ENCODE measurements around the gene SRC. TPM values are rescaled to one million over a fixed set of nuclear protein-coding genes. Genes with fewer than 3 reads are reported as not detected.
"Not testable (repeated sequence)": the region's sequence is repeated elsewhere in the genome, so short reads cannot be mapped to it uniquely, and the experiment has no call there.

The SRC gene
- polyA plus RNA-seq, 1 experiment: 13.9 TPM

- no peak for DNase-seq (ENCODE audit: low read depth, low spot score)
- CTCF ChIA-PET: no interaction called here
- TF ChIP-seq, protein P1, sequence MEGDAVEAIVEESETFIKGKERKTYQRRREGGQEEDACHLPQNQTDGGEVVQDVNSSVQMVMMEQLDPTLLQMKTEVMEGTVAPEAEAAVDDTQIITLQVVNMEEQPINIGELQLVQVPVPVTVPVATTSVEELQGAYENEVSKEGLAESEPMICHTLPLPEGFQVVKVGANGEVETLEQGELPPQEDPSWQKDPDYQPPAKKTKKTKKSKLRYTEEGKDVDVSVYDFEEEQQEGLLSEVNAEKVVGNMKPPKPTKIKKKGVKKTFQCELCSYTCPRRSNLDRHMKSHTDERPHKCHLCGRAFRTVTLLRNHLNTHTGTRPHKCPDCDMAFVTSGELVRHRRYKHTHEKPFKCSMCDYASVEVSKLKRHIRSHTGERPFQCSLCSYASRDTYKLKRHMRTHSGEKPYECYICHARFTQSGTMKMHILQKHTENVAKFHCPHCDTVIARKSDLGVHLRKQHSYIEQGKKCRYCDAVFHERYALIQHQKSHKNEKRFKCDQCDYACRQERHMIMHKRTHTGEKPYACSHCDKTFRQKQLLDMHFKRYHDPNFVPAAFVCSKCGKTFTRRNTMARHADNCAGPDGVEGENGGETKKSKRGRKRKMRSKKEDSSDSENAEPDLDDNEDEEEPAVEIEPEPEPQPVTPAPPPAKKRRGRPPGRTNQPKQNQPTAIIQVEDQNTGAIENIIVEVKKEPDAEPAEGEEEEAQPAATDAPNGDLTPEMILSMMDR (IDR thresholded peaks at IDR 0.05; ENCODE audit: low read depth, low read length): no peak
- Histone ChIP-seq H3K4me3 (ENCODE audit: low read depth, low read length) (no peak overlapping the region), H3K9me3 (ENCODE audit: control insufficient read depth, insufficient read depth, low read length) (no peaks in the 10 kb centered on the region), H3K27ac (ENCODE audit: low read depth, low read length) (no peak overlapping the region), H3K27me3 (ENCODE audit: control insufficient read depth, insufficient read depth, low read length) (no peaks in the 10 kb centered on the region)
- POLR2A ChIA-PET: no interaction called here
Observed at GRCh38 chr20:37364013-37364926, 18.3 kb downstream of the SRC start.

GRCh38 chr20:37364927-37365272, 19.0 kb downstream of the SRC start:
- Histone ChIP-seq H3K27ac (ENCODE audit: low read depth, low read length) (no peak overlapping the region), H3K4me3 (ENCODE audit: low read depth, low read length) (no peak overlapping the region), H3K27me3 (ENCODE audit: control insufficient read depth, insufficient read depth, low read length) (no peaks in the 10 kb centered on the region), H3K9me3 (ENCODE audit: control insufficient read depth, insufficient read depth, low read length) (no peaks in the 10 kb centered on the region)
- ChIA-PET CTCF (no interaction called here), POLR2A (no interaction called here)
- TF ChIP-seq, protein P1 (IDR thresholded peaks at IDR 0.05; ENCODE audit: low read depth, low read length): no peak
- DNase-seq (ENCODE audit: low read depth, low spot score): no peak

DNA sequence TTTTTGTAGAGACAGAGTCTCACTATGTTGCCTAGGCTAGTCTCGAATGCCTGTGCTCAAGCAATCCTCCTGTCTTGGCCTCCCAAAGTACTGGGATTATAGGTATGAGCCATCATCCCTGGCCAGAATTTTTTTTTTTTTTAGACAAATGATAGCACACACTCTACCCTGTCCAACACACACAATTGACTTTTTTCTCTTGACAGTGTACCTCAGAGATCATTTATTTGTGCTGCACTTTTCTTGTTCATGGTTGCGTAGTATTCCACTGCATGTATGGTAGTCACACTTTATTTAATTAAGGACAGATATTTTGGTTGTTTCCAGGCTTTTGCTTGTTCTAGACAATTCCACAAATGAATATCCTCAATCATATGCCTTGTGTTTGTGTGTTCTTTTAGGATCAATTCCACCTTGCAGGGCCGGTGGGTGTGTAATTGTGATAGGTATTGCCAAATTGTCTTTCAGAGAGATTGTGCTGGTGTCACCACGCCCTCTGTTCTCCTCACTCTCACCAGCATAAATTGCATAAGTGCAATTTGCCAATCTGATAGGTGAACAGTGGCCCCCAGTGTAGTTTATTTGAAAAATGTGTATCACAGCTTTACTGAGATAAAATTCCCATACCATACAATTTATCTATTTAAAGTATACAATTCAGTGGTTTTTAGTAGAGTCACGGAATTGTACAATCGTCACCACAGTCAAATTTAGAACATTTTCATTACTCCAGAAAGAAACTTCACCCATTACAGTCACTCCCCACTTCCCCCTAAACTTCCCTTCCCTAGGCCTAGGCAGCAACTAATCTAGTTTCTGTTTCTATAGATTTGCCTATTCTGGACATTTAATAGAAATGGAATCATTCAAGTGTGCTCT, 20.1 kb downstream of the SRC start:
- no peak overlapping the region for H3K27ac ChIP-seq (ENCODE audit: low read depth, low read length)
- H3K4me3 ChIP-seq (ENCODE audit: low read depth, low read length): no peak overlapping the region
- H3K27me3 ChIP-seq (ENCODE audit: control insufficient read depth, insufficient read depth, low read length): no peaks in the 10 kb centered on the region
- ChIA-PET POLR2A (no interaction called here), CTCF (no interaction called here)
- DNase-seq (ENCODE audit: low read depth, low spot score): no peak
- H3K9me3 ChIP-seq (ENCODE audit: control insufficient read depth, insufficient read depth, low read length): no peaks in the 10 kb centered on the region
- TF ChIP-seq, protein P1 (IDR thresholded peaks at IDR 0.05; ENCODE audit: low read depth, low read length): no peak

- no peak overlapping the region for H3K27ac ChIP-seq (ENCODE audit: low read depth, low read length)
- no peaks in the 10 kb centered on the region for H3K27me3 ChIP-seq (ENCODE audit: control insufficient read depth, insufficient read depth, low read length)
- TF ChIP-seq, protein P1 (IDR thresholded peaks at IDR 0.05; ENCODE audit: low read depth, low read length): no peak
- no peak for DNase-seq (ENCODE audit: low read depth, low spot score)
- H3K9me3 ChIP-seq (ENCODE audit: control insufficient read depth, insufficient read depth, low read length): no peaks in the 10 kb centered on the region
- ChIA-PET CTCF (no interaction called here), POLR2A (no interaction called here)
- H3K4me3 ChIP-seq (ENCODE audit: low read depth, low read length): no peak overlapping the region
Observed at GRCh38 chr20:37366743-37367142, 20.8 kb downstream of the SRC start.

GRCh38 chr20:37369846-37370245, 23.9 kb downstream of the SRC start:
- ChIA-PET POLR2A (no interaction called here), CTCF (interaction anchor here (1.5 kb wide), 1 partner anchor 174 kb away, joined by 3 read pairs; no protein-coding TSS in a partner anchor)
- no peak for DNase-seq (ENCODE audit: low read depth, low spot score)
- H3K4me3 ChIP-seq (ENCODE audit: low read depth, low read length): no peak overlapping the region
- TF ChIP-seq, protein P1 (IDR thresholded peaks at IDR 0.05; ENCODE audit: low read depth, low read length): no peak
- no peaks in the 10 kb centered on the region for H3K27me3 ChIP-seq (ENCODE audit: control insufficient read depth, insufficient read depth, low read length)
- H3K27ac ChIP-seq (ENCODE audit: low read depth, low read length): no peak overlapping the region
- no peaks in the 10 kb centered on the region for H3K9me3 ChIP-seq (ENCODE audit: control insufficient read depth, insufficient read depth, low read length)

DNA sequence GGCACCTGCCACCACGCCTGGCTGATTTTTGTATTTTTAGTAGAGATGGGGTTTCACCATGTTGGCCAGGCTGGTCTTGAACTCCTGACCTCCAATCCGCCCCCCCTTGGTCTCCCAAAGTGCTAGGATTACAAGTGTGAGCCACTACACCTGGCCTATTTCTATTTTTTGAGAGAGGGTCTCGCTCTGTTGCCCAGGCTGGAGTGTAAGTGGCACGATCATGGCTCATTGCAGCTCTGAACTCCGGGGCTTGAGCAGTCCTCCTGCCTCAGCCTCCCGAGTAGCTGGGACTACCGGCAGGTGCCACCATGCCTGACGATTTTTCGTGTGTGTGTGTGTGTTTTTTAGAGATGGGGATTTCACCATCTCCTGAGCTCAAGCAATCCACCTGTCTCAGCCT, 25.9 kb downstream of the SRC start:
- H3K27me3 ChIP-seq (ENCODE audit: control insufficient read depth, insufficient read depth, low read length); H3K27ac ChIP-seq (ENCODE audit: low read depth, low read length); DNase-seq (ENCODE audit: low read depth, low spot score); POLR2A ChIA-PET; H3K9me3 ChIP-seq (ENCODE audit: control insufficient read depth, insufficient read depth, low read length); H3K4me3 ChIP-seq (ENCODE audit: low read depth, low read length): not testable (repeated sequence)
- CTCF ChIA-PET: interaction anchor here (0.6 kb wide), 2 partner anchors 96 to 176 kb away, joined by 3 read pairs; no protein-coding TSS in a partner anchor

All from AG04450 (cell line).